ENCODE results near the gene STKLD1. TPM values are rescaled to one million over a fixed set of nuclear protein-coding genes. Genes with fewer than 3 reads are reported as not detected.

The STKLD1 gene
- polyA plus RNA-seq, 1 experiment = 1.2 TPM

DNA sequence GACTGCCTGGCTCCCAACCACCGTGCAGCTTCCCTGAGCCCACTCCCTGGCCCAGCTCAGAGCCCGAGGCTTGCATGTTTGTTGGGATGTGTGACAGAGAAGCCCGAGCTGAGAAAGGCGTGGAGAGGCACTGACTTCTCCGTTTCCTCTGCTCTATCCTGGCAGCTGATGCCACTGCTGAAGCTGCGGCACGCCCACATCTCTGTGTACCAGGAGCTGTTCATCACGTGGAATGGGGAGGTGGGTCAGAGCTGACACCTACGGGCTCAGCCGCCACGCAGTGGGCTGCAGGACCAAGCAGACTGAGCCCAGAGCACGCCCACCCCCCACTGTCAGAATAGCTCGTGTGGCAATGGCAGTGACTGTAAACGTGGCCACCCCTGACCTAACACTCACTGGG, 9.3 kb downstream of the STKLD1 start:
- ChIA-PET CTCF (interaction anchor here (1.1 to 2.1 kb wide), 2 partner anchors 18 to 21 kb away, joined by 3 to 7 read pairs; no protein-coding TSS in a partner anchor), POLR2A (interaction anchor here (0.5 kb wide), 1 partner anchor 74 kb away, joined by 4 read pairs; no protein-coding TSS in a partner anchor)
- Histone ChIP-seq H3K4me3 (ENCODE audit: low read depth, low read length) (no peak overlapping the region), H3K27me3 (ENCODE audit: control insufficient read depth, insufficient read depth, low read length) (no peaks in the 10 kb centered on the region; the same call in 1 of the 2 replicates), H3K36me3 (ENCODE audit: control insufficient read depth, insufficient read depth, low read length) (no peaks in the 10 kb centered on the region)
- no peak for DNase-seq (ENCODE audit: low read depth)
- TF ChIP-seq CTCF (IDR thresholded peaks at IDR 0.05; ENCODE audit: insufficient read depth, low read depth, low read length) = no peak

GRCh38 chr9:133386338-133386737, 10.2 kb downstream of the STKLD1 start:
- H3K36me3 ChIP-seq (ENCODE audit: control insufficient read depth, insufficient read depth, low read length) = no peaks in the 10 kb centered on the region
- CTCF ChIA-PET = interaction anchor here (1.2 to 2.1 kb wide), 2 partner anchors 11 to 18 kb away, joined by 4 to 7 read pairs; no protein-coding TSS in a partner anchor

GRCh38 chr9:133387680-133388079, 11.5 kb downstream of the STKLD1 start:
- ChIA-PET POLR2A (no interaction called here), CTCF (no interaction called here)
- no peak for TF ChIP-seq CTCF (IDR thresholded peaks at IDR 0.05; ENCODE audit: insufficient read depth, low read depth, low read length)

More at GRCh38 chr9:133386338-133386737, 10.2 kb downstream of the STKLD1 start:
- POLR2A ChIA-PET = no interaction called here
- H3K4me3 ChIP-seq (ENCODE audit: low read depth, low read length) = no peak overlapping the region
- H3K27me3 ChIP-seq (ENCODE audit: control insufficient read depth, insufficient read depth, low read length) = no peaks in the 10 kb centered on the region; the same call in 1 of the 2 replicates
- no peak for TF ChIP-seq CTCF (IDR thresholded peaks at IDR 0.05; ENCODE audit: insufficient read depth, low read depth, low read length)
- no peak for DNase-seq (ENCODE audit: low read depth)

DNA sequence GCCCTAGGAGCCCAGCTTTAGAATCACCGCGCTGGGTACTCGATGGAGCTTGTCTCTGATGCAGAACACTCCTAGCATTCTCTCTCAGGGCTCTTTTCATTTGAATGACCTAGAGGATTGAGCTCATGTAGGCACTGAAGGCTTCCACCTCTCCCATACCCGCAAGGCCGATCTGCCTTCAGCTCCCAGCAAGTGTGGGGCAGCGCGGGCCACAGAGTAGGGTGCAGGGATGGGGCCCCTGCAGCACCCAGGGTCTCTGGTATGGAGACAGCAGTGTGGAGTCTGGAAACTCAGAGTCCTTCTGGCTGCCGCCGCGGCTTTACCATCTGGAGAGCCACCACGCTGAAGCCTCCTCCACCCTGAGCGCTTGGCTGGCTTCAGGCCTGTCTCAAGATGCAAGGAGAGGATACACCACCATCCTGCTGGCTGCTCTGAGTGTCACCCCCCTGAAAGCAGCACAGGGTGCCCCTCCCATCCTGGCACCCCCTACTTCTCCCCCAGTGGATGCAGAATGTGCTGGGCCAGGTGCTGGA, 12.9 kb downstream of the STKLD1 start:
- Histone ChIP-seq H3K36me3 (ENCODE audit: control insufficient read depth, insufficient read depth, low read length) (no peaks in the 10 kb centered on the region), H3K4me3 (ENCODE audit: low read depth, low read length) (no peak overlapping the region), H3K27me3 (ENCODE audit: control insufficient read depth, insufficient read depth, low read length) (peaks cover under 1% of the 10 kb centered on the region)
- CTCF ChIA-PET = no interaction called here
- TF ChIP-seq CTCF (IDR thresholded peaks at IDR 0.05; ENCODE audit: insufficient read depth, low read depth, low read length) = no peak
- DNase-seq (ENCODE audit: low read depth) = no peak
- POLR2A ChIA-PET = no interaction called here

More at GRCh38 chr9:133387680-133388079, 11.5 kb downstream of the STKLD1 start:
- no peak for DNase-seq (ENCODE audit: low read depth)
- H3K4me3 ChIP-seq (ENCODE audit: low read depth, low read length) = no peak overlapping the region
- no peaks in the 10 kb centered on the region; the same call in 1 of the 2 replicates for H3K27me3 ChIP-seq (ENCODE audit: control insufficient read depth, insufficient read depth, low read length)
- H3K36me3 ChIP-seq (ENCODE audit: control insufficient read depth, insufficient read depth, low read length) = no peaks in the 10 kb centered on the region

DNA sequence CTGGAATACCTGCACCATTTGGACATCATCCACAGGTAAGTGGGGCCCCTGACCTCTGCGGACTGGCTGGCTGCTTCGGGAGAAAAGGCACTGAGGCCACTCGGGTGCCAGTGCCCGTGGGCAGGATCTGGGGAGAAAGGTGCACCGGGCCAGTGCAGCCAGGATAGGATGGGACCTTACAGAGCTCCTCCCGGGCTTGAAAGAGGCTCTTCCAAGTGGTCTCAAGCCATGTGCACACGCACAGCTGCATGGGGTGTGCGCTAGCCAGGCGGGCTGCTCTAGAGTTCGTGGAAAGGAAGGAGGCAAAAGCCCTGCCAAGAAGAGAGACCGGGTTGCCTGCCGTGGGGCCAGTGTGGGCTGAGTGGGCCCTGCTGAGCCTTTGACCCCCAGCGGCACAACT, 13.4 kb downstream of the STKLD1 start:
- DNase-seq (ENCODE audit: low read depth) = no peak

More for the DNA sequence above, 13.4 kb downstream of the STKLD1 start:
- TF ChIP-seq CTCF (IDR thresholded peaks at IDR 0.05; ENCODE audit: insufficient read depth, low read depth, low read length) = no peak
- Histone ChIP-seq H3K4me3 (ENCODE audit: low read depth, low read length) (no peak overlapping the region), H3K27me3 (ENCODE audit: control insufficient read depth, insufficient read depth, low read length) (peaks cover 5% of the 10 kb centered on the region), H3K36me3 (ENCODE audit: control insufficient read depth, insufficient read depth, low read length) (no peaks in the 10 kb centered on the region)
- ChIA-PET CTCF (no interaction called here), POLR2A (no interaction called here)

All from BJ (cell line).